Activated CD8-positive, alpha-beta T cell treated with anti-CD3 and anti-CD28 coated beads, Interleukin-2, amount 10 ng/mL, durations not matched to agents 7 days and 5 days (primary cell): ENCODE measurements around the gene ANXA5. TPM values are rescaled to one million over a fixed set of nuclear protein-coding genes. Genes with fewer than 3 reads are reported as not detected.

Experiments
- ATAC-seq: fragments of 150-1000 bp; cut with Tn5 transposase; one replicate; pipeline ENCODE4 v1.10.0; 2021; ENCODE audit warnings: moderate library complexity
- CTCF ChIA-PET: fragments of 350-600 bp; sonication (Branson Sonifier 250); formaldehyde crosslinking; loops from one replicate; lab custom pipeline; 2021; ENCODE audit warnings: antibody characterized with exemption; lab: Charles Lee
- POLR2A ChIA-PET: fragments of 350-600 bp; sonication (Branson Sonifier 250); formaldehyde crosslinking; loops from one replicate; lab custom pipeline; 2021; ENCODE audit warnings: antibody characterized with exemption; lab: Charles Lee
- DNase-seq: peaks from one replicate; pipeline ENCODE4 v3.0.0-alpha.2; 2020
- H3K27ac Mint-ChIP-seq: one replicate; pipeline ENCODE4 v1.8.0; 2021; ENCODE audit warnings: mild to moderate bottlenecking, mixed read lengths
- H3K27me3 Mint-ChIP-seq: one replicate; pipeline ENCODE4 v1.8.0; 2021; ENCODE audit warnings: low read depth, mixed read lengths
- H3K36me3 Mint-ChIP-seq: one replicate; pipeline ENCODE4 v1.8.0; 2021; ENCODE audit warnings: low read depth, mixed read lengths
- H3K4me1 Mint-ChIP-seq: one replicate; pipeline ENCODE4 v1.8.0; 2021; ENCODE audit warnings: low read depth, mixed read lengths
- H3K4me3 Mint-ChIP-seq: one replicate; pipeline ENCODE4 v1.8.0; 2021; ENCODE audit warnings: mild to moderate bottlenecking, mixed read lengths
- H3K9me3 Mint-ChIP-seq: one replicate; pipeline ENCODE4 v1.8.0; 2022; ENCODE audit warnings: mixed read lengths; ENCODE audit not compliant: insufficient read depth
- total RNA-seq, 2 experiments: library from RNA; stranded (reverse); gene quantifications; one replicate each; pipeline ENCODE4 v1.2.3, GENCODE V29; 2021

The ANXA5 gene
- total RNA-seq, 2 experiments from 2014 or later = 145 to 147 TPM

DNA sequence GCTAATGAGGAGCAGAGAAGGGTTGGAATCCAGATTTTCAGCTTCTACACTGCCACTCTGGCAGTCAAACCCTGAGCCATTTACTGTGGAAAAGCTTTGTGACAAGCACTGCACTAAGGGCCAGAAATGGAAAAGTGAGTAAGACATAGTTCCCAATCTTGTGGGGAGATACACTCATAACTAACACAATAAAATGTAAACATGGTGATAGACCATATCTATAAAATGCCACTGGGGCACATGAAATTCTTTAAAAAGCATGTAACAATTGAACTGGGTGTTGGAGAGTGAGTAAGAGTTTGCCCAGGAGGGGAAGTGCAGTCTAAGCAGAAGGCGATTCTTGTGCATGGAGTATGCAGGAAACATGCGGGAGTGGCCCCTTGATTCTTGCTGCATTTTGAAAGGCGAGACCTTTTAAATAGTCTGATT, 32.0 kb upstream of the ANXA5 start:
- Mint-ChIP-seq H3K36me3 (no peaks in the 10 kb centered on the region), H3K27me3 (peaks cover 12% of the 10 kb centered on the region), H3K27ac (no peak overlapping the region), H3K4me3 (no peak overlapping the region), H3K4me1 (peaks cover 3% of the 10 kb centered on the region), H3K9me3 (no peaks in the 10 kb centered on the region)
- no peak for DNase-seq
- CTCF ChIA-PET = no interaction called here
- no peak for ATAC-seq
- POLR2A ChIA-PET = no interaction called here

- CTCF ChIA-PET = interaction anchor here (0.6 kb wide), 1 partner anchor 103 kb away, joined by 3 read pairs; no protein-coding TSS in a partner anchor
- DNase-seq (no peak), ATAC-seq (no peak)
- POLR2A ChIA-PET = no interaction called here
- H3K4me1 Mint-ChIP-seq = peaks cover 3% of the 10 kb centered on the region
- peaks cover 12% of the 10 kb centered on the region for H3K27me3 Mint-ChIP-seq
- no peaks in the 10 kb centered on the region for H3K36me3 Mint-ChIP-seq
- H3K27ac Mint-ChIP-seq = no peak overlapping the region
- H3K4me3 Mint-ChIP-seq = no peak overlapping the region
- H3K9me3 Mint-ChIP-seq = no peaks in the 10 kb centered on the region
These were observed 31.3 kb upstream of the ANXA5 start for GRCh38 chr4:121728066-121728465.

DNA sequence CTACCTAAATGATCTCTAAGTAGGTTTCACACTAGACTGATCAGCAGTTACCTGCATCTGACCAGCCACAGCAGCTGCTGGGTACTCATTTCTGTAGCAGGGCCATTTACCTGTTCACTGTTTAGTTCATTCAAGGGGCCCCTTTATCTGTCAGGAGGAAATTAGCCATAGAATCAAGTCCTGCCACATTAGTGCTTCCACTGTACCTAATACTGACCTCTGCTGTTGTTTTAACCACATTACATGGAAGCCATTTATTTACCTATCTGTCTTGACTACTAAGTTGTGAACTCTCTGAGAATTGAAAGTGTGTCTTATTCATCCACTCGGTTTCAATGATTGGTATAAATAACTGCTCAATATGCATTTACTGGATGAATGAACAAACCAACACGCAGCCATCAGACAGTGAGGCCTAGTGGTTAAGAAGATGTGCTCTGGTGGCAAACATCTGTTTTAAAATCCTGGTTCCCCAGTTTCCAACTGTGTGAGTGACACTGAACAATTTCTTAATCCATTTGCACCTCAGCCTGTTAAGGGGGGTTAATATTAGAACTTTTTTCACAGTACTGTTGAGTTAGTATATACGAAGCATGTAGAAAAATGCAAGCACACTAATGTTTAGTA, 30.0 kb upstream of the ANXA5 start:
- ChIA-PET POLR2A (no interaction called here), CTCF (interaction anchor here (1.2 kb wide), 1 partner anchor 242 kb away, joined by 3 read pairs; no protein-coding TSS in a partner anchor)
- Mint-ChIP-seq H3K36me3 (no peaks in the 10 kb centered on the region), H3K4me3 (no peak overlapping the region), H3K27ac (no peak overlapping the region), H3K9me3 (no peaks in the 10 kb centered on the region), H3K27me3 (peaks cover 7% of the 10 kb centered on the region), H3K4me1 (peaks cover 3% of the 10 kb centered on the region)
- peak; percentile 81 for ATAC-seq
- DNase-seq = no peak

DNA sequence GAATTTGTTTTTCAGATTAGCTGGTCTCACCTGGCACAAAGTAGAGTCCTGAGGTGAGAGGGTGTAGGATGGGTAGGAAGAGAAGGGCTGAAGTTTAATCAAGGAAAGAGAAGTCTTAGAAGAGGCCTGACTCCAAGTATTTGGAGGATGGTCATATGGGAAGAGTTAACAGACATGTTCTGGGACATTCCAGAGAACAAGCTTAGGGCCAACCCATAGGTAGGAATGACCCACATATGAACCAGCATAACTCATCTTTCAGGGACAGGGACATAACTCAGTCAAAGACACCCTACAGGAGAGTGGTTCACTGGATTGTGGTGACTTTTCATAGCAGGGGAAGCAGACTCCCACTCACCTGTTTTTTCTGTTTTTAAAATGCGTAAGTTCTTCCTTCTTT, 27.9 kb upstream of the ANXA5 start:
- Mint-ChIP-seq H3K4me1 (peaks cover 3% of the 10 kb centered on the region), H3K36me3 (no peaks in the 10 kb centered on the region), H3K27ac (no peak overlapping the region), H3K27me3 (peaks cover 5% of the 10 kb centered on the region), H3K9me3 (no peaks in the 10 kb centered on the region), H3K4me3 (no peak overlapping the region)
- POLR2A ChIA-PET = no interaction called here
- DNase-seq (no peak), ATAC-seq (no peak)
- CTCF ChIA-PET = interaction anchor here (1.1 to 1.6 kb wide), 4 partner anchors 9 to 262 kb away, joined by 3 to 6 read pairs (median 4); partner anchors contain the start of gene ANXA5

GRCh38 chr4:121721700-121722099, 24.9 kb upstream of the ANXA5 start:
- POLR2A ChIA-PET = no interaction called here
- no peaks in the 10 kb centered on the region for H3K9me3 Mint-ChIP-seq
- H3K4me3 Mint-ChIP-seq = no peak overlapping the region
- peaks cover under 1% of the 10 kb centered on the region for H3K4me1 Mint-ChIP-seq
- no peaks in the 10 kb centered on the region for H3K36me3 Mint-ChIP-seq
- DNase-seq (no peak), ATAC-seq (no peak)
- H3K27me3 Mint-ChIP-seq = peaks cover 19% of the 10 kb centered on the region
- CTCF ChIA-PET = interaction anchor here (1.6 kb wide), 1 partner anchor 259 kb away, joined by 4 read pairs; no protein-coding TSS in a partner anchor
- H3K27ac Mint-ChIP-seq = no peak overlapping the region

DNA sequence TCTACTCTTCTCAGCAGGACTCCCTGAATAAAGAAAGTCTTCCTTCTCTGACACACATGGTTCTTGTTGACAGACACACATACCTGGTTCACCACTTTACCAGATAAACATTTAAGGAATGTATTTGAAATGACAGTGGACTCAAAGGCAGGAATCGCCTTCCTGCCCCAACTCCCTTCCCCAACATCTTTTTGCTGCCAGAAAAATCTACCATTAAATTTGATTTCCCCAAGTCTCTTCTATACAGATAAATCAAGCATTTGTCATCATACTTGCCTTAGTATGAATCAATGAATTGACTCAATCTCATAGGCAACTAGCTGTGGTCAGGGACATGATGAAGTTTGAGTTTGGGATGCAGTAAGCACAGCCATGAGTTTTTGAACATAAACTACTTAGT, 23.3 kb upstream of the ANXA5 start:
- CTCF ChIA-PET = interaction anchor here (0.9 kb wide), 1 partner anchor 257 kb away, joined by 3 read pairs; no protein-coding TSS in a partner anchor
- no peak for ATAC-seq
- H3K4me1 Mint-ChIP-seq = no peaks in the 10 kb centered on the region

DNA sequence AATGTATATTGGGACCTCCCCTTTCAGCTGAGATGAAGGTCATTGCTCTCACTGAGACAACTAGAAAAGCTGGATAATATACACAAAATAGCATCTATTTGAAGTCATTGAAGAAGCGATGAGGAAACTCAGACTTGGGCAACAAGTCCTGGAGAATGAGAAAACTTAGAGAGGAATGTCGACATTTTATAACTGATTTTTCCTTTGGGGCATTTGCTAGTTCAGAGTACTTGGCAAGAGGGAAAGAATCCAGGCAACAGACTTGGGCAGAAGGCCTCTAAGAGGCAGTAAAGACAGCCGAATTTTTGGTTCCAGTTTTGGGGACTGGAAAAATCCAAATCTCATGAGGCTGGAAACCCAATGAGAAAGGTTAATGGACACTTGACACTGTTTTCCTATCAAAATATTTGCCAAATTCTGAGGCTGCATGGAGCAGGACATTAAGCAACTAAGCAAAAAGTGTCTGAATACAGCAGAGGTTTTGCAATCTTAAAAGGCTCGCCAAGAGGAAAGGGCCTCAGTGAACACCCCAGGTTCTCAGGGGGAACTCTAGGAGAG, 21.0 kb upstream of the ANXA5 start:
- H3K4me3 Mint-ChIP-seq = no peak overlapping the region
- no peaks in the 10 kb centered on the region for H3K4me1 Mint-ChIP-seq
- POLR2A ChIA-PET = no interaction called here
- CTCF ChIA-PET = no interaction called here
- H3K36me3 Mint-ChIP-seq = no peaks in the 10 kb centered on the region
- peaks cover 41% of the 10 kb centered on the region for H3K27me3 Mint-ChIP-seq
- DNase-seq (no peak), ATAC-seq (no peak)
- H3K9me3 Mint-ChIP-seq = no peaks in the 10 kb centered on the region
- no peak overlapping the region for H3K27ac Mint-ChIP-seq

More for the DNA sequence above, 23.3 kb upstream of the ANXA5 start:
- POLR2A ChIA-PET = no interaction called here
- Mint-ChIP-seq H3K4me3 (no peak overlapping the region), H3K27ac (no peak overlapping the region), H3K36me3 (no peaks in the 10 kb centered on the region), H3K9me3 (no peaks in the 10 kb centered on the region), H3K27me3 (peaks cover 29% of the 10 kb centered on the region)
- no peak for DNase-seq

GRCh38 chr4:121714548-121714947, 17.8 kb upstream of the ANXA5 start:
- CTCF ChIA-PET = no interaction called here
- no peak for ATAC-seq
- H3K27me3 Mint-ChIP-seq = peaks cover 58% of the 10 kb centered on the region

GRCh38 chr4:121712783-121713182, 16.0 kb upstream of the ANXA5 start:
- Mint-ChIP-seq H3K4me3 (no peak overlapping the region), H3K9me3 (no peaks in the 10 kb centered on the region), H3K36me3 (no peaks in the 10 kb centered on the region), H3K27ac (no peak overlapping the region), H3K27me3 (peaks cover 57% of the 10 kb centered on the region), H3K4me1 (peaks cover 14% of the 10 kb centered on the region)
- ChIA-PET CTCF (no interaction called here), POLR2A (no interaction called here)
- ATAC-seq (no peak), DNase-seq (no peak)

More at GRCh38 chr4:121714548-121714947, 17.8 kb upstream of the ANXA5 start:
- Mint-ChIP-seq H3K4me1 (peaks cover 8% of the 10 kb centered on the region), H3K4me3 (no peak overlapping the region), H3K9me3 (no peaks in the 10 kb centered on the region), H3K36me3 (no peaks in the 10 kb centered on the region), H3K27ac (no peak overlapping the region)
- no peak for DNase-seq
- POLR2A ChIA-PET = no interaction called here

DNA sequence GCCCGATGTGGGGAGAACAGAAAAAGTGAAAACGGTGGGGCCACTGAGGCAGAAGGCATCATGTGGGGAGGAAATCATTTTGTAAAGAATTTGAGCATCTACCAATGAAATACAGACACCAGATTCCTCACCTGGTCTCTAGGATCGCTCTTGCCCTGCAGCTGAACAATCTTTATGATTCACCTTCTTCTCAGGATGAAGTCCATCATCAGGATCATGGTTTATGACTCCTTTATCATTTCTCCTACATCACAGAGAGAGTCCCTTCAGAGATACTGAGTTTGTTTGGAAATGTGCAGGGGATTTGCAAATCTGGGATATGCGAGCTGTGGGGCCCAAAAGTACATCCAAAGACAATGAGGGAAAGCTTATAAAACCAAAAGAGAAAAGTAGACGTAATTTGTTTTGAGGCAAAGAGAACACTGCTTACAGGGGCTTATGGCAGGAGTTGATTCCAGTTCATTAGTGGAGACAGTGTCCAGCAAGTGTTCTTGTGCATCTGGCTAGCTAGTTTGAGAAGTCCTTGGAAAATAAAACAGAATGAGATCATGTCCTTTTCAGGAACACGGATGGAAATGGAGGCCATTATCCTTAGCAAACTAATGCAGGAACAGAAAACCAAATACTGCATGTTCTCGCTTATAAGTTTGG, 15.3 kb upstream of the ANXA5 start:
- H3K4me1 Mint-ChIP-seq = peaks cover 21% of the 10 kb centered on the region
- no peak overlapping the region for H3K27ac Mint-ChIP-seq
- ChIA-PET CTCF (no interaction called here), POLR2A (no interaction called here)
- no peaks in the 10 kb centered on the region for H3K9me3 Mint-ChIP-seq
- DNase-seq (no peak), ATAC-seq (no peak)
- H3K4me3 Mint-ChIP-seq = no peak overlapping the region
- H3K36me3 Mint-ChIP-seq = no peaks in the 10 kb centered on the region
- peaks cover 54% of the 10 kb centered on the region for H3K27me3 Mint-ChIP-seq

GRCh38 chr4:121711263-121712000, 14.7 kb upstream of the ANXA5 start:
- POLR2A ChIA-PET = interaction anchor here (0.6 kb wide), 1 partner anchor 348 kb away, joined by 3 read pairs; no protein-coding TSS in a partner anchor
- CTCF ChIA-PET = no interaction called here
- peaks cover 28% of the 10 kb centered on the region for H3K4me1 Mint-ChIP-seq
- ATAC-seq (peak; percentile 58), DNase-seq (peak; percentile 26)
- no peak overlapping the region for H3K4me3 Mint-ChIP-seq
- H3K27me3 Mint-ChIP-seq = peaks cover 49% of the 10 kb centered on the region
- no peak overlapping the region for H3K27ac Mint-ChIP-seq
- no peaks in the 10 kb centered on the region for H3K9me3 Mint-ChIP-seq
- no peaks in the 10 kb centered on the region for H3K36me3 Mint-ChIP-seq
